OCI-LY1 (cell line): ENCODE data around the gene RLN3.

Source experiments
- EZH2 ChIP-seq: fragments of 200-600 bp; sonication (generic), shearing (Covaris generic); IDR thresholded peaks from 2 replicates; pipeline ENCODE4 v1.8.0; 2017; ENCODE audit warnings: borderline replicate concordance, mixed run types, mild to moderate bottlenecking, antibody characterized with exemption, low read length, moderate library complexity, mixed read lengths
- TF ChIP-seq, protein P1 (sequence below): fragments of 200-600 bp; sonication (generic), shearing (Covaris generic); IDR thresholded peaks from 2 replicates; pipeline ENCODE4 v1.5.1; 2017; ENCODE audit warnings: mild to moderate bottlenecking, antibody characterized with exemption, low read length, moderate library complexity, mixed read lengths

GRCh38 chr19:13997631-13997962 lies 30.4 kb upstream of the RLN3 start:
- TF ChIP-seq, protein P1, sequence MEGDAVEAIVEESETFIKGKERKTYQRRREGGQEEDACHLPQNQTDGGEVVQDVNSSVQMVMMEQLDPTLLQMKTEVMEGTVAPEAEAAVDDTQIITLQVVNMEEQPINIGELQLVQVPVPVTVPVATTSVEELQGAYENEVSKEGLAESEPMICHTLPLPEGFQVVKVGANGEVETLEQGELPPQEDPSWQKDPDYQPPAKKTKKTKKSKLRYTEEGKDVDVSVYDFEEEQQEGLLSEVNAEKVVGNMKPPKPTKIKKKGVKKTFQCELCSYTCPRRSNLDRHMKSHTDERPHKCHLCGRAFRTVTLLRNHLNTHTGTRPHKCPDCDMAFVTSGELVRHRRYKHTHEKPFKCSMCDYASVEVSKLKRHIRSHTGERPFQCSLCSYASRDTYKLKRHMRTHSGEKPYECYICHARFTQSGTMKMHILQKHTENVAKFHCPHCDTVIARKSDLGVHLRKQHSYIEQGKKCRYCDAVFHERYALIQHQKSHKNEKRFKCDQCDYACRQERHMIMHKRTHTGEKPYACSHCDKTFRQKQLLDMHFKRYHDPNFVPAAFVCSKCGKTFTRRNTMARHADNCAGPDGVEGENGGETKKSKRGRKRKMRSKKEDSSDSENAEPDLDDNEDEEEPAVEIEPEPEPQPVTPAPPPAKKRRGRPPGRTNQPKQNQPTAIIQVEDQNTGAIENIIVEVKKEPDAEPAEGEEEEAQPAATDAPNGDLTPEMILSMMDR, result no peak
- TF ChIP-seq EZH2, result no peak
